ENCODE data around the gene SBNO2.

The SBNO2 gene

DNA sequence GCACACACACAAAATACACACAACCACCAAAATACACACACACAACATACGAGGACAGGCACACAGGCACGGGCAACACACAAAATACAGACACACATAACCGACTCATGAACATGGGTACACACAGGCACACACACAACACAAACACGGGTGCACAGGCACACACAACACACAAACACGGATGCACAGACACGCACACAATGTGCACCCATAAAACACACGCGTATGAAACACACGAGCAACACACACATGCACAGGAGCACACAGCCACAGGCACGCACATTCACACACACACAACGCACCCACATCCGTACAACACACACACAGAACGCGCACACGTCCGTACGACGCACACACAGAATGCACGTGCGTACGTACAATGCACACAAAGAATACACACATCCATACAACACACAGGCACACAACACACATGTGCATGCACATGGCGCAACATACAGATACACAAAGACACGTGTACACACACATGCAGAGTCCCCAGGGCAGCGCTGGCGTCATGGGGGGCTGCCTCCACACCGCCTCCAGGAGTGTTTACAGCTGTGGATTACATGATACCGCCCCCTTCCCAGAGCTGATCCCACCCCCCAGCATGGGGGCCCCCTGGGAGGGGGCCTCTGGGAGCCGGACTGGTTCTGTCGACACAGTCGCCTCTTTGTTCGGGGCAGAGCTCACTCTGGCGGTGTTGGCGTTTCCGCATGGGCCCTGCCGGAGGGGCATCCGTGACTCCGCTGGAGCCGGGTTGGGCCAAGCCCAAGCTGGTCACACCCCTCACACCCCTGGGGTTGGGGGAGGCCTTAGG is 2.9 kb downstream of the SBNO2 start:
- Histone ChIP-seq H3K4me1 (ENCODE audit: control insufficient read depth, low read depth, low read length) (no peaks in the 10 kb centered on the region), H3K9me3 (ENCODE audit: control insufficient read depth, low read depth, low read length) (no peaks in the 10 kb centered on the region), H3K27ac (ENCODE audit: low read length) (no peak overlapping the region), H3K36me3 (ENCODE audit: control insufficient read depth, low read depth, low read length) (no peaks in the 10 kb centered on the region), H3K9ac (ENCODE audit: low read length) (no peak overlapping the region), H3K4me3 (ENCODE audit: low read length) (no peak overlapping the region), H3K27me3 (ENCODE audit: control insufficient read depth, insufficient read depth, low read length) (no peaks in the 10 kb centered on the region)

DNA sequence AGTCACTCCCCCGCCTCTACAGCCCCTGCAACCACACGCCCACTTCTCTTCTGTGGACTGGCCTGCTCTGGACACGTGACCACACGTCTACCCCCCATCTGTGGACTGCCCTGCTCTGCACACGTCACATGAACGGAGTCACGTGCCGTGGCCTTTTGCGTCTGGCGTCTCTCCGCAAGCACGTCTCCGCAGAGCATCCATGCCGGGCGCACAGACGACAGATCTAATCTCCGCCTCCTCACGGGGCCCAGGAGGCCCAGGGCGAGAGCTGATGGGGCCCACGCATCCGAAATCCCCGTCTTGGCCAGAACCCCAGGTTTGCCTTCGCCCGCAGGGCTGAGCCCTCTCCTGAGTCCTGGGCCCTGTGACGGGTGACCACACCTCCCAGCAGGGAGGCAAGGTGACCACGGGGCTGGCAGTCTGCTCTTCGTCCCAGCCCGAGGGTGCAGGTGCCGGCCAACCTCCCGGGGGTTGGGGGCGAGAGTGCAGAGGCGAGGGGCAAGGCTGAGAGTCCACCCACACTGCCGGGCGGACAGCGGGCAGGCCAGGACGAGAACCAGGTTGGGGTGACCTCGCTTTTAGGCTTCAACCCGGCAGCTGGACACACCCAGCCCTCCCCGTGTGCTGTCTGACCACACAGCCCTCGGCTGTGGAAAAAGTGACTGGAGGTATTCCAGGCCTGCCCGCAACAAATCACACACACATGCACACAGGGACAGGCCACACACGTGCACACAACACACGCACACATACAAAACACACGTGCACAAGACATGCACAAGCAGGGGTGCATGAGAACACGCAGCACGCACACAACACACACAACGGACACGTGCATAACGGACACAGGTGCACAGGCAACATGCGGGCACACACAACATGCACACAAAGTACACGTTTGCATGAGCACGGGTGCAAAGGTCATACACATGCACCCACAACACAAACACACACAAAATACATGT is 3.9 kb downstream of the SBNO2 start:
- Histone ChIP-seq H3K27ac (ENCODE audit: low read length) (no peak overlapping the region), H3K36me3 (ENCODE audit: control insufficient read depth, low read depth, low read length) (no peaks in the 10 kb centered on the region), H3K27me3 (ENCODE audit: control insufficient read depth, insufficient read depth, low read length) (no peaks in the 10 kb centered on the region), H3K4me1 (ENCODE audit: control insufficient read depth, low read depth, low read length) (no peaks in the 10 kb centered on the region), H3K4me3 (ENCODE audit: low read length) (no peak overlapping the region), H3K9me3 (ENCODE audit: control insufficient read depth, low read depth, low read length) (no peaks in the 10 kb centered on the region), H3K9ac (ENCODE audit: low read length) (no peak overlapping the region)

DNA sequence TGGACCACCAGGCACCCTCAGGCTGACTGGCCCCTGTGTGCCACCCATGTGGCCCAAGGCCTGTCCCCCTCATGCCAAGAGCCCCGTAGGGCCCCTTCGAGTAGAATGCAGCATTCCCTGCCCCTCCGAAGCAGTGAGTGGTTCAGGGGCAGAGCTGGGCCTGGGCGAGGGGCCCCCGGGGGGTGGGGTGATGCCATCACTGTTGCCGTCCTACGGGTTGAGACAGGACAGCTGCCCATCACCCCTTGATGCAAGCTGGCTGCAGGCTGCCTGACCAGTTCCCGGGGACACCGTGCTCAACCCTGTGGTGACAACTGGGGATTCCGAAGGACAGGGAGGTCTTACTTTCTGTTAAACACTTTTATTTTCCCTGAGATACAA is 4.7 kb downstream of the SBNO2 start:
- no peaks in the 10 kb centered on the region for H3K4me1 ChIP-seq (ENCODE audit: control insufficient read depth, low read depth, low read length)
- no peak overlapping the region for H3K4me3 ChIP-seq (ENCODE audit: low read length)
- H3K36me3 ChIP-seq (ENCODE audit: control insufficient read depth, low read depth, low read length), result no peaks in the 10 kb centered on the region
- H3K9ac ChIP-seq (ENCODE audit: low read length), result no peak overlapping the region
- no peaks in the 10 kb centered on the region for H3K27me3 ChIP-seq (ENCODE audit: control insufficient read depth, insufficient read depth, low read length)
- H3K27ac ChIP-seq (ENCODE audit: low read length), result no peak overlapping the region
- H3K9me3 ChIP-seq (ENCODE audit: control insufficient read depth, low read depth, low read length), result no peaks in the 10 kb centered on the region

GRCh38 chr19:1168572-1169410 is 5.3 kb downstream of the SBNO2 start:
- no peaks in the 10 kb centered on the region for H3K4me1 ChIP-seq (ENCODE audit: control insufficient read depth, low read depth, low read length)
- H3K36me3 ChIP-seq (ENCODE audit: control insufficient read depth, low read depth, low read length), result no peaks in the 10 kb centered on the region
- H3K27me3 ChIP-seq (ENCODE audit: control insufficient read depth, insufficient read depth, low read length), result no peaks in the 10 kb centered on the region
- H3K9me3 ChIP-seq (ENCODE audit: control insufficient read depth, low read depth, low read length), result no peaks in the 10 kb centered on the region
- H3K9ac ChIP-seq (ENCODE audit: low read length), result no peak overlapping the region
- H3K27ac ChIP-seq (ENCODE audit: low read length), result no peak overlapping the region
- no peak overlapping the region for H3K4me3 ChIP-seq (ENCODE audit: low read length)

GRCh38 chr19:1167687-1168571 is 6.1 kb downstream of the SBNO2 start:
- no peak overlapping the region for H3K9ac ChIP-seq (ENCODE audit: low read length)
- H3K27me3 ChIP-seq (ENCODE audit: control insufficient read depth, insufficient read depth, low read length), result no peaks in the 10 kb centered on the region
- no peak overlapping the region for H3K27ac ChIP-seq (ENCODE audit: low read length)
- no peaks in the 10 kb centered on the region for H3K9me3 ChIP-seq (ENCODE audit: control insufficient read depth, low read depth, low read length)
- H3K4me3 ChIP-seq (ENCODE audit: low read length), result no peak overlapping the region
- H3K36me3 ChIP-seq (ENCODE audit: control insufficient read depth, low read depth, low read length), result no peaks in the 10 kb centered on the region
- H3K4me1 ChIP-seq (ENCODE audit: control insufficient read depth, low read depth, low read length), result no peaks in the 10 kb centered on the region

DNA sequence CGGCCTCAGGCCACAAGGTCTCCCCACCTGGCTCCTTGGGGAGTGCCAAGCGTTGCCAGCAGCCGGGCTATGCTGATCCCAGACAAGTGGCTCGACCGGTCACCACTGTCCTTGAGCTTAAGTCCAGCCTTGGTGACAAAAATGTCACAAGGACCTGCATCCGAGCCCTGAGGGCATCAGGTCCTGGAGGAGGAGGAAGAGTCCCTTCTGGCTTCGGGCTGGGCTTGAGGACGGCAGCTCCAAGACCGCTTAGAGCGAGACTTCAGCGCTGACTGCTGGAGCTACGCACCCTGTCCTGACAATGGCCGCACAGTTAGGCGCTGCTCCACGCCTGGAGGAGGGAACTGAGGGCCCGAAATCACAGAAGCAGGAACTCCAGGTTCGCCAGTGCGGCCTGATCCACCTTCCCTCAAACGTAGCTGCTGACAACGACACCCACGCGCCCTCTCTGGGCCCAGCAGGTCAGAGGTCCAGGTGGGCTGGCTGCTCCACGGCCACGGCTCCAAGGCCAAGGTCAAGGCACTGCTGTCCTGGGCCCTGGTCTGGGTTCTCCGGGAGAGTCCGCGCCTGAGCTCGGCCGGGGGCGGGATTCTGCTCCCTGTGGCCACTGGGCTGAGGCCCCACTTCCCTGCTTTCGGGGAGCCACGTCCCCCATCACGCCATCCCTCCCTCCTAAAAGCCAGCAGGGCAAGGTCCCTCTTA is 7.0 kb downstream of the SBNO2 start:
- no peak overlapping the region for H3K4me3 ChIP-seq (ENCODE audit: low read length)
- H3K9me3 ChIP-seq (ENCODE audit: control insufficient read depth, low read depth, low read length), result no peaks in the 10 kb centered on the region
- no peak overlapping the region for H3K9ac ChIP-seq (ENCODE audit: low read length)
- H3K36me3 ChIP-seq (ENCODE audit: control insufficient read depth, low read depth, low read length), result no peaks in the 10 kb centered on the region
- no peak overlapping the region for H3K27ac ChIP-seq (ENCODE audit: low read length)
- no peaks in the 10 kb centered on the region for H3K27me3 ChIP-seq (ENCODE audit: control insufficient read depth, insufficient read depth, low read length)
- H3K4me1 ChIP-seq (ENCODE audit: control insufficient read depth, low read depth, low read length), result no peaks in the 10 kb centered on the region

GRCh38 chr19:1164684-1165531 is 9.2 kb downstream of the SBNO2 start:
- H3K4me3 ChIP-seq (ENCODE audit: low read length), result no peak overlapping the region
- H3K36me3 ChIP-seq (ENCODE audit: control insufficient read depth, low read depth, low read length), result no peaks in the 10 kb centered on the region
- no peaks in the 10 kb centered on the region for H3K4me1 ChIP-seq (ENCODE audit: control insufficient read depth, low read depth, low read length)
- H3K27ac ChIP-seq (ENCODE audit: low read length), result no peak overlapping the region
- H3K27me3 ChIP-seq (ENCODE audit: control insufficient read depth, insufficient read depth, low read length), result no peaks in the 10 kb centered on the region
- no peaks in the 10 kb centered on the region for H3K9me3 ChIP-seq (ENCODE audit: control insufficient read depth, low read depth, low read length)
- no peak overlapping the region for H3K9ac ChIP-seq (ENCODE audit: low read length)

GRCh38 chr19:1163934-1164683 is 10.0 kb downstream of the SBNO2 start:
- Histone ChIP-seq H3K9me3 (ENCODE audit: control insufficient read depth, low read depth, low read length) (no peaks in the 10 kb centered on the region), H3K27ac (ENCODE audit: low read length) (no peak overlapping the region), H3K4me3 (ENCODE audit: low read length) (no peak overlapping the region), H3K4me1 (ENCODE audit: control insufficient read depth, low read depth, low read length) (no peaks in the 10 kb centered on the region), H3K27me3 (ENCODE audit: control insufficient read depth, insufficient read depth, low read length) (no peaks in the 10 kb centered on the region), H3K36me3 (ENCODE audit: control insufficient read depth, low read depth, low read length) (no peaks in the 10 kb centered on the region), H3K9ac (ENCODE audit: low read length) (no peak overlapping the region)

DNA sequence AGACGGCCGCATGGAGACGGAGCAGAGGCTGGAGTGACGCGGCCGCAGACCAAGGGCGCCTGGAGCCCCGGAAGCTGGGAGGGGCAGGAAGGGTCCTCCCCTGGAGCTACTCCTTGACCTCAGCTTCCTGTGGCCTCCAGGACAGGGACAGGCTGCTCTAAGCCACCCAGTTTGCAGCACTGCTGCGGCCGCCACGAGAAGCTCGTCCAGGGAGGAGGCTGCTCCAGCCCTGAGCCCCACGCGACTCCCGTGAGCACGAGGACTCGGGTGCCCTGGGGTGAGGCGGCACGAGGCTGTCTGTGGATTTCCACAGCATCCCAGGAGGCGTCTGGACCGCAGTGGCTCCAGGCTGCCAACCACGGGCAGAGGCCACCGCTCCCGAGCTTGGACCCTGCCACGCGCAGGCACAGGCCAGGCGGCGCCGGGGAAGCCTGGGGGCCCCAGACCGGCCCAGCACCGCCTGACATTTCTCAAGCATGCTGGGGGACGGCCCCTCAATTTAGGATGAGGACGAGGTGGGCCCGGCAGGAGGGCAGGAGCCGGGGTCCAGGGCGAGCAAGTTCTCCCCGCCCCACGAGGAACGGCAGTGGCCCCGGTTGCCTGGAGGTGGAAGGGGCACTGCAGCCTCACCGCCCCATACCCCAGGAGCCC is 10.7 kb downstream of the SBNO2 start:
- H3K27me3 ChIP-seq (ENCODE audit: control insufficient read depth, insufficient read depth, low read length), result no peaks in the 10 kb centered on the region
- no peak overlapping the region for H3K9ac ChIP-seq (ENCODE audit: low read length)
- H3K4me1 ChIP-seq (ENCODE audit: control insufficient read depth, low read depth, low read length), result no peaks in the 10 kb centered on the region
- no peak overlapping the region for H3K4me3 ChIP-seq (ENCODE audit: low read length)
- H3K36me3 ChIP-seq (ENCODE audit: control insufficient read depth, low read depth, low read length), result no peaks in the 10 kb centered on the region
- H3K27ac ChIP-seq (ENCODE audit: low read length), result no peak overlapping the region
- H3K9me3 ChIP-seq (ENCODE audit: control insufficient read depth, low read depth, low read length), result no peaks in the 10 kb centered on the region
